H1 (cell line): ENCODE data around the gene MTFR2. TPM values are rescaled to one million over a fixed set of nuclear protein-coding genes. Genes with fewer than 3 reads are reported as not detected.

Experiments used
- CTCF ChIA-PET: fragments of 300-600 bp; sonication (Branson Sonifier 250); formaldehyde crosslinking; loops from one replicate; lab custom pipeline; 2021; ENCODE audit not compliant: partially characterized antibody; lab: Charles Lee
- POLR2A ChIA-PET: fragments of 300-600 bp; sonication (Branson Sonifier 250); formaldehyde crosslinking; loops from one replicate; lab custom pipeline; 2021; ENCODE audit warnings: inconsistent platforms; ENCODE audit not compliant: partially characterized antibody; lab: Charles Lee
- DNase-seq, 2 experiments: peaks; one replicate each; pipeline versions ENCODE4 v3.0.0 to v3.0.0-alpha.2; 2010 to 2022; ENCODE audit warnings: low spot score in 2 of 2, low read depth in 1 of 2, mixed read lengths in 1 of 2
- FAIRE-seq: peaks from 2 replicates; lab custom pipeline; 2011; peaks lifted over from hg19 to GRCh38; lab: Jason Lieb, UNC
- H2AFZ ChIP-seq: 2 replicates; pipeline ENCODE4 v1.8.1; 2012; ENCODE audit warnings: low read length, inconsistent platforms
- H2AK5ac ChIP-seq: 2 replicates; pipeline ENCODE4 v1.6.1; 2013; ENCODE audit warnings: low read depth, low read length
- H2BK120ac ChIP-seq: replicated peaks from 2 replicates; pipeline ENCODE3; 2013; ENCODE audit warnings: low read depth, low read length, inconsistent platforms
- H2BK12ac ChIP-seq: 2 replicates; pipeline ENCODE4 v1.6.1; 2013; ENCODE audit warnings: low read depth, low read length
- H2BK15ac ChIP-seq: 2 replicates; pipeline ENCODE4 v1.6.1; 2013; ENCODE audit warnings: low read length
- H2BK20ac ChIP-seq: 2 replicates; pipeline ENCODE4 v1.6.1; 2013; ENCODE audit warnings: low read length
- H2BK5ac ChIP-seq: 2 replicates; pipeline ENCODE4 v1.6.1; 2013; ENCODE audit warnings: low read depth, low read length
- H3K14ac ChIP-seq: 2 replicates; pipeline ENCODE4 v1.6.1; 2013; ENCODE audit warnings: inconsistent platforms; ENCODE audit not compliant: insufficient read length
- H3K18ac ChIP-seq: 2 replicates; pipeline ENCODE4 v1.6.1; 2013; ENCODE audit warnings: low read length; ENCODE audit errors: extremely low read depth
- H3K23ac ChIP-seq: 2 replicates; pipeline ENCODE4 v1.6.1; 2013; ENCODE audit warnings: inconsistent platforms; ENCODE audit not compliant: insufficient read length
- H3K23me2 ChIP-seq: 2 replicates; pipeline ENCODE4 v1.6.1; 2013; ENCODE audit warnings: low read depth, low read length
- H3K27ac ChIP-seq: 2 replicates; pipeline ENCODE4 v1.6.1; 2011; ENCODE audit warnings: low read depth, low read length, inconsistent platforms
- H3K27me3 ChIP-seq, 4 experiments: replicated peaks in 1 of 4; 1 replicate in 1 of 4; 2 replicates in 3 of 4; pipeline versions ENCODE4 v1.6.1 to v1.8.1; 2011 to 2013; ENCODE audit warnings: low read length in 3 of 4, mild to moderate bottlenecking in 3 of 4, inconsistent platforms in 2 of 4, mixed read lengths in 2 of 4, moderate library complexity in 1 of 4; ENCODE audit not compliant: control insufficient read depth in 3 of 4, insufficient read depth in 3 of 4; ENCODE audit errors: extremely low read depth in 1 of 4
- H3K36me3 ChIP-seq, 4 experiments: 2 replicates each; pipeline versions ENCODE4 v1.6.1 to v1.8.1; 2011 to 2013; ENCODE audit warnings: mild to moderate bottlenecking in 4 of 4, low read length in 3 of 4, moderate library complexity in 2 of 4, control low read depth in 1 of 4, inconsistent platforms in 1 of 4; ENCODE audit not compliant: insufficient read depth in 4 of 4, control insufficient read depth in 2 of 4
- H3K4ac ChIP-seq: replicated peaks from 2 replicates; pipeline ENCODE3; 2013; ENCODE audit warnings: low read length, low read depth, mixed read lengths, inconsistent platforms; ENCODE audit not compliant: insufficient read length
- H3K4me1 ChIP-seq, 4 experiments: replicated peaks in 1 of 4; 1 replicate in 1 of 4; 2 replicates in 3 of 4; pipeline versions ENCODE4 v1.6.1 to v1.8.1; 2011 to 2013; ENCODE audit warnings: low read length in 3 of 4, inconsistent platforms in 2 of 4, mixed read lengths in 1 of 4; ENCODE audit not compliant: insufficient read depth in 4 of 4, control insufficient read depth in 3 of 4
- H3K4me2 ChIP-seq, 2 experiments: 2 replicates each; pipeline versions ENCODE4 v1.6.1 to v1.8.1; 2011 to 2013; ENCODE audit warnings: low read depth in 2 of 2, low read length in 2 of 2, control low read depth in 1 of 2, inconsistent platforms in 1 of 2, mild to moderate bottlenecking in 1 of 2; ENCODE audit not compliant: insufficient read depth in 1 of 2
- H3K4me3 ChIP-seq, 4 experiments: fragments of 200-600, 300-600 bp in 1 of 4; sonication (generic), shearing (Covaris generic), sonication (Bioruptor Twin) in 1 of 4; 2 replicates each; pipeline versions ENCODE4 v1.5.1 to v1.8.1; 2011 to 2016; ENCODE audit warnings: low read length in 4 of 4, low read depth in 3 of 4, control low read depth in 2 of 4, inconsistent platforms in 2 of 4, mild to moderate bottlenecking in 2 of 4, mixed read lengths in 1 of 4, moderate library complexity in 1 of 4; ENCODE audit not compliant: insufficient read depth in 2 of 4; ENCODE audit errors: extremely low read depth in 1 of 4
- H3K56ac ChIP-seq: replicated peaks from 2 replicates; pipeline ENCODE3; 2013; ENCODE audit warnings: low read depth, mild to moderate bottlenecking, mixed read lengths, low read length, inconsistent platforms; ENCODE audit not compliant: insufficient read length
- H3K79me1 ChIP-seq: 2 replicates; pipeline ENCODE4 v1.6.1; 2013; ENCODE audit warnings: low read depth, low read length, control low read depth
- H3K79me2 ChIP-seq, 2 experiments: 2 replicates each; pipeline versions ENCODE4 v1.6.1 to v1.8.1; 2012 to 2013; ENCODE audit warnings: low read length in 2 of 2, mild to moderate bottlenecking in 2 of 2, inconsistent platforms in 1 of 2; ENCODE audit not compliant: insufficient read depth in 2 of 2, control insufficient read depth in 1 of 2
- H3K9ac ChIP-seq, 4 experiments: replicated peaks in 1 of 4; 1 replicate in 1 of 4; 2 replicates in 3 of 4; pipeline versions ENCODE4 v1.6.1 to v1.8.1; 2011 to 2013; ENCODE audit warnings: low read depth in 3 of 4, low read length in 3 of 4, control low read depth in 2 of 4, mild to moderate bottlenecking in 2 of 4, moderate library complexity in 2 of 4, inconsistent platforms in 1 of 4; ENCODE audit errors: extremely low read depth in 1 of 4
- H3K9me3 ChIP-seq, 2 experiments: 2 replicates each; pipeline versions ENCODE4 v1.6.1 to v1.8.1; 2012 to 2013; ENCODE audit warnings: mild to moderate bottlenecking in 2 of 2, moderate library complexity in 2 of 2, control low read depth in 1 of 2, inconsistent platforms in 1 of 2, low read depth in 1 of 2, low read length in 1 of 2, mixed read lengths in 1 of 2; ENCODE audit not compliant: insufficient read depth in 2 of 2
- H4K20me1 ChIP-seq, 2 experiments: replicated peaks in 1 of 2; 2 replicates each; pipeline versions ENCODE3 to v1.8.1; 2011 to 2013; ENCODE audit warnings: inconsistent platforms in 2 of 2, low read length in 2 of 2, mild to moderate bottlenecking in 1 of 2; ENCODE audit not compliant: insufficient read depth in 2 of 2, control insufficient read depth in 1 of 2
- H4K5ac ChIP-seq: 2 replicates; pipeline ENCODE4 v1.6.1; 2013; ENCODE audit warnings: low read length, low read depth, mixed read lengths, inconsistent platforms; ENCODE audit not compliant: insufficient read length
- H4K8ac ChIP-seq: 2 replicates; pipeline ENCODE4 v1.8.0; 2013; ENCODE audit warnings: mild to moderate bottlenecking, moderate library complexity, low read length, inconsistent platforms; ENCODE audit not compliant: insufficient read depth; ENCODE audit errors: extremely low read depth
- H4K91ac ChIP-seq: replicated peaks from 2 replicates; pipeline ENCODE3; 2013; ENCODE audit warnings: low read length, mixed read lengths, inconsistent platforms; ENCODE audit not compliant: insufficient read length
- BACH1 ChIP-seq: IDR thresholded peaks from 2 replicates; pipeline ENCODE4 v1.6.1; 2012; ENCODE audit warnings: low read length, improper control_type of control experiment
- CEBPB ChIP-seq: IDR thresholded peaks from 2 replicates; pipeline ENCODE4 v1.6.1; 2012; ENCODE audit warnings: low read depth, low read length
- KDM4A ChIP-seq: IDR thresholded peaks from one replicate; pipeline ENCODE4 v1.7.1; 2012; ENCODE audit warnings: low read depth, mild to moderate bottlenecking, moderate library complexity, low read length, inconsistent platforms; ENCODE audit not compliant: severe bottlenecking
- NRF1 ChIP-seq: IDR thresholded peaks from 2 replicates; pipeline ENCODE4 v1.6.1; 2011; ENCODE audit warnings: mild to moderate bottlenecking, low read depth, low read length, improper control_type of control experiment
- SP4 ChIP-seq: IDR thresholded peaks from 2 replicates; pipeline ENCODE4 v1.6.1; 2012; ENCODE audit warnings: low read length, inconsistent platforms
- WGBS, 2 experiments: shearing (Covaris generic) in 1 of 2; methylation state at CpG; one replicate each; pipeline versions ENCODE4 v1.1.6 to v1.1.7; 2013 to 2015; ENCODE audit warnings: low lambda C conversion rate in 2 of 2, mixed read lengths in 2 of 2, inconsistent platforms in 1 of 2, low coverage in 1 of 2, missing lambda C conversion rate in 1 of 2; ENCODE audit not compliant: insufficient replicate concordance in 2 of 2, insufficient coverage in 1 of 2, insufficient read length in 1 of 2; ENCODE audit errors: extremely low coverage in 1 of 2, missing lambda C conversion rate in 1 of 2; 5-methylcytosine and 5-hydroxymethylcytosine counted together
- polyA plus RNA-seq, 7 experiments: library from polyadenylated mRNA; depleted of rRNA in 3 of 7; stranded (reverse) in 5 of 7; unstranded in 2 of 7; fragments of >200 nt in 5 of 7; fragments of 200-250 nt in 2 of 7; gene quantifications; 1 replicate in 5 of 7; 2 replicates in 1 of 7; 4 replicates in 1 of 7; pipeline versions ENCODE4 v1.2.1 to v1.2.3, GENCODE V29; 2011 to 2013; ENCODE audit warnings: missing spikeins in 2 of 7, mixed read lengths in 2 of 7
- total RNA-seq: library from RNA; stranded (reverse); fragmentation: NEBNext Ultra II Directional; extraction: Animal tissue kit (Norgen Biotek cat#: 25700); gene quantifications from 2 replicates; pipeline ENCODE4 v1.2.1, GENCODE V29; 2021
- TF ChIP-seq, protein P1 (sequence below): IDR thresholded peaks from 2 replicates; pipeline ENCODE4 v1.6.1; 2012; ENCODE audit warnings: low read length, inconsistent platforms
- TF ChIP-seq, protein P2 (sequence below): IDR thresholded peaks from 2 replicates; pipeline ENCODE4 v1.6.1; 2011; ENCODE audit warnings: low read depth, mild to moderate bottlenecking, low read length; ENCODE audit not compliant: insufficient read depth

The MTFR2 gene
- total and polyA plus RNA-seq, 2 of the 8 experiments (the other 6 are each of a cell fraction or from before 2014, with no cell fraction given): 8.5 to 10.7 TPM

DNA sequence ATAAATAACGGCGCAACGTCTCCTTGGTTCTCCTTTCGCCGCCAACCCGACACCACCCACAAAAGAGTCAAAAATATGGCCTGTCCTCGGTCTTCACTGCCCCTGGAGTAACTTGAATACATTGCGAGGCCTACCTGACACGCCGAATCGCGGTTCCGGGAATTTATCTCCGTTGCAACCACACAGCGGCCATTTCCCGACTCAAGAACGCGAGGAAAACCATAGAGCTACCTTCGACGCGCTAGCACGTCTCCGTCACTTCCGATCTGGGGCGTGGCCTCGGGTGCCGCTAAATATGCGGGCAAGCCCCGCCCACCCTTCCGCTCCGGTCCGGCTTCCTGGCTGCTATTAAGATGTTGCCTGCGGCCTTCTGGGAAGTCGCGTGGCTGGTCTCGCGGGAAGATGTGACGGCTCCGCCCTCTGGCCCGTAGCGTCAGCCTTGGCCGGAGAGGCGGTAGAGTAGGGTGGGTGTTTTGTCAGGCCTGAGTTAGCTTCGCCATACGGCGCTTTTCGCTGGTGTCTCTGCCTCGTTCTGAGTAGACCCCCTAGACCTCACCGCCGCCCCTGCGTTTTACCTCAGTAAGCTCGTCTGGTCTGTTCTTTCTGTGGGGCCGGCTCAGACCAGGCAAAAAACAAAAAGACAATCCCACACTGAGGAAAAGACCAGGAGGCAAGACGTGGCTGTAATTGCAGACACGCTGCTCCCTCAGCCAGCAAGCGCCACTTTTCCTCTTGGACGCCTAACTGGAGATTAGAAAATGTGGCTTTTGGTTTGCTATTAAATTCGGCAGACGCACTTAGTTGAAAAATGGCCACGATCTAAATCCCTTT is 39.7 kb upstream of the MTFR2 start, which contains the start of gene BCLAF1:
Gene BCLAF1, minus strand, starts transcription at position 268 of the 831 bp plus-strand sequence. CDS start 9,980 bp downstream, outside the sequence.
- whole genome bisulfite sequencing, 2 experiments: 1% methylated on average over 60 of the region's 60 CpGs; no CpG with 5 or more reads in 1 of the 2 experiments
- peak within 1 kb of the TSS; percentile 96 for H4K5ac ChIP-seq
- TF ChIP-seq, protein P1, sequence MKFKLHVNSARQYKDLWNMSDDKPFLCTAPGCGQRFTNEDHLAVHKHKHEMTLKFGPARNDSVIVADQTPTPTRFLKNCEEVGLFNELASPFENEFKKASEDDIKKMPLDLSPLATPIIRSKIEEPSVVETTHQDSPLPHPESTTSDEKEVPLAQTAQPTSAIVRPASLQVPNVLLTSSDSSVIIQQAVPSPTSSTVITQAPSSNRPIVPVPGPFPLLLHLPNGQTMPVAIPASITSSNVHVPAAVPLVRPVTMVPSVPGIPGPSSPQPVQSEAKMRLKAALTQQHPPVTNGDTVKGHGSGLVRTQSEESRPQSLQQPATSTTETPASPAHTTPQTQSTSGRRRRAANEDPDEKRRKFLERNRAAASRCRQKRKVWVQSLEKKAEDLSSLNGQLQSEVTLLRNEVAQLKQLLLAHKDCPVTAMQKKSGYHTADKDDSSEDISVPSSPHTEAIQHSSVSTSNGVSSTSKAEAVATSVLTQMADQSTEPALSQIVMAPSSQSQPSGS: no peak
- TF ChIP-seq SP4 (no peak; the same call in 1 of the 2 replicates), NRF1 (no peak), CEBPB (no peak), BACH1 (no peak), KDM4A (peak; percentile 47)
- TF ChIP-seq, protein P2, sequence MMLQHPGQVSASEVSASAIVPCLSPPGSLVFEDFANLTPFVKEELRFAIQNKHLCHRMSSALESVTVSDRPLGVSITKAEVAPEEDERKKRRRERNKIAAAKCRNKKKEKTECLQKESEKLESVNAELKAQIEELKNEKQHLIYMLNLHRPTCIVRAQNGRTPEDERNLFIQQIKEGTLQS: no peak

More for the DNA sequence above, 39.7 kb upstream of the MTFR2 start, which contains the start of gene BCLAF1:
- Histone ChIP-seq H3K23me2 (peaks cover 13% of the 10 kb centered on the region), H2BK5ac (peak within 1 kb of the TSS; percentile 100), H3K9me3 (no peaks in the 10 kb centered on the region), H3K27me3 (no peaks in the 10 kb centered on the region), H2AK5ac (peak within 1 kb of the TSS; percentile 98; the same call in 1 of the 2 replicates), H4K20me1 (peaks cover 19 to 37% of the 10 kb centered on the region in 2 experiments), H3K14ac (peak within 1 kb of the TSS; percentile 84), H3K18ac (peak within 1 kb of the TSS; percentile 99), H2BK12ac (peak within 1 kb of the TSS; percentile 92), H4K91ac (peak within 1 kb of the TSS; percentile 99), H2BK20ac (no peak within 1 kb of the TSS), H2BK15ac (no peak within 1 kb of the TSS), H3K23ac (no peak within 1 kb of the TSS), H4K8ac (peak within 1 kb of the TSS; percentile 99; the same call in 1 of the 2 replicates), H3K4me3 (peak within 1 kb of the TSS; percentile 85 to 100 (median 92)), H3K56ac (peak within 1 kb of the TSS; percentile 94), H3K79me1 (no peaks in the 10 kb centered on the region), H3K4ac (peak within 1 kb of the TSS; percentile 97), H3K9ac (peak within 1 kb of the TSS; percentile 99 to 100 (median 100)), H3K36me3 (no peaks in the 10 kb centered on the region), H3K4me1 (peaks cover 0 to 5% (median 2%) of the 10 kb centered on the region in 4 experiments; a peak in 4 of 7 replicates), H2AFZ (peak within 1 kb of the TSS; percentile 77; the same call in 1 of the 2 replicates), H3K79me2 (peaks cover 42 to 47% of the 10 kb centered on the region in 2 experiments), H3K4me2 (peak within 1 kb of the TSS; percentile 89 to 96), H2BK120ac (no peak within 1 kb of the TSS), H3K27ac (peak within 1 kb of the TSS; percentile 99)
- ChIA-PET POLR2A (interaction anchor here (0.6 to 7.0 kb wide), 56 partner anchors 9 to 1106 kb away, joined by 3 to 115 read pairs (median 4); partner anchors contain the start of genes AHI1, MAP3K5, MAP7 and MTFR2), CTCF (interaction anchor here (0.7 to 1.5 kb wide), 7 partner anchors 11 to 261 kb away, joined by 3 to 12 read pairs (median 4); partner anchors contain the start of gene MAP7)
- peak; percentile 57 for FAIRE-seq
- DNase-seq: peak; percentile 98 to 99
